ENCODE data around the gene TAL1.

The TAL1 gene

DNA sequence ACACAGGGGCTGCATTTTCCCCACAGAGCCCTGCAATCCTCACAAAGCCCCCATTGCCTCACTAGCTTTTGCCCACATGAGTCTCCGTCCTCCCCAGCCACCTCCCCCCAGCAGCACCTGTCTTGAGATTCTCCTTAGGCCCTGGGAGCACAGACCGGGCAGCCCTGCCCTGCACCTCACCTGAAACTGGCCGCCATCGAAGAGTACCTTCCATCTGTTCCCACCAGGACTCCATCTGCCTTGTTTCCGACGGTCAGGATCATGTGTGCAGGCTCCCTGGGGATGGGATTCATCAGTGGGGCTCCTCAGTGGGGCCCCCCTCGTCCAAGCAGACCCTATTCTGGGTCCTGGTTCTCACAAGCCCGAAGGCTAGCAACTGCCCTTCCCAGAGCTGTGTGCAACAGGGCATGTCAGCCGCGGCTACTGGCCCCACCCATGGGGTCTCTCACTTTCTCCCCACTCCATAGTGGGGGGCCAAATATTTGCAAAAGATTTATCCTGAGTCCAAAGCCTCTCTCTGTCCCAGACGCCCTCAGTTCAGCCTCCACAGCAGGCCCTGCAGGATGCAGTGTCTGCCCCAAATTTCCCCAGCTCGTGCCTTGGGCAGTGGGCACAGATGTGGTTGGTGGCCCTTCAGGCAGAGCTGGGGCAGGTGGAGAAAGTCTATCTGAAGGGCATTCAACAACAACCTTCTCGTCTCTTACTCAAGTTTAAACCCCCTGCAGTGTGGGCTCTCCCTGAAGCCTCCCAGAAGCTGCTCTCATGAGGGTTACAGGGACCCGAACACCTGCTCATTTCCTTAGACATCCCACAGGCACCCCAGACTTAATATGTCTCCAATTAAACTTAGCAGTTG is 47.0 kb downstream of the TAL1 start:
- DNase-seq (ENCODE audit: low spot score), result no peak
- POLR2A ChIA-PET (ENCODE audit: low non-redundant PET), result no interaction called here
- H3K27ac ChIP-seq, result no peak overlapping the region
- TF ChIP-seq, protein P1, sequence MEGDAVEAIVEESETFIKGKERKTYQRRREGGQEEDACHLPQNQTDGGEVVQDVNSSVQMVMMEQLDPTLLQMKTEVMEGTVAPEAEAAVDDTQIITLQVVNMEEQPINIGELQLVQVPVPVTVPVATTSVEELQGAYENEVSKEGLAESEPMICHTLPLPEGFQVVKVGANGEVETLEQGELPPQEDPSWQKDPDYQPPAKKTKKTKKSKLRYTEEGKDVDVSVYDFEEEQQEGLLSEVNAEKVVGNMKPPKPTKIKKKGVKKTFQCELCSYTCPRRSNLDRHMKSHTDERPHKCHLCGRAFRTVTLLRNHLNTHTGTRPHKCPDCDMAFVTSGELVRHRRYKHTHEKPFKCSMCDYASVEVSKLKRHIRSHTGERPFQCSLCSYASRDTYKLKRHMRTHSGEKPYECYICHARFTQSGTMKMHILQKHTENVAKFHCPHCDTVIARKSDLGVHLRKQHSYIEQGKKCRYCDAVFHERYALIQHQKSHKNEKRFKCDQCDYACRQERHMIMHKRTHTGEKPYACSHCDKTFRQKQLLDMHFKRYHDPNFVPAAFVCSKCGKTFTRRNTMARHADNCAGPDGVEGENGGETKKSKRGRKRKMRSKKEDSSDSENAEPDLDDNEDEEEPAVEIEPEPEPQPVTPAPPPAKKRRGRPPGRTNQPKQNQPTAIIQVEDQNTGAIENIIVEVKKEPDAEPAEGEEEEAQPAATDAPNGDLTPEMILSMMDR (conservative IDR thresholded peaks at IDR 0.05; ENCODE audit: low read depth), result no peak
- CTCF ChIA-PET, result interaction anchor here (0.7 to 1.7 kb wide), 2 partner anchors 8 to 9 kb away, joined by 5 to 7 read pairs; no protein-coding TSS in a partner anchor

DNA sequence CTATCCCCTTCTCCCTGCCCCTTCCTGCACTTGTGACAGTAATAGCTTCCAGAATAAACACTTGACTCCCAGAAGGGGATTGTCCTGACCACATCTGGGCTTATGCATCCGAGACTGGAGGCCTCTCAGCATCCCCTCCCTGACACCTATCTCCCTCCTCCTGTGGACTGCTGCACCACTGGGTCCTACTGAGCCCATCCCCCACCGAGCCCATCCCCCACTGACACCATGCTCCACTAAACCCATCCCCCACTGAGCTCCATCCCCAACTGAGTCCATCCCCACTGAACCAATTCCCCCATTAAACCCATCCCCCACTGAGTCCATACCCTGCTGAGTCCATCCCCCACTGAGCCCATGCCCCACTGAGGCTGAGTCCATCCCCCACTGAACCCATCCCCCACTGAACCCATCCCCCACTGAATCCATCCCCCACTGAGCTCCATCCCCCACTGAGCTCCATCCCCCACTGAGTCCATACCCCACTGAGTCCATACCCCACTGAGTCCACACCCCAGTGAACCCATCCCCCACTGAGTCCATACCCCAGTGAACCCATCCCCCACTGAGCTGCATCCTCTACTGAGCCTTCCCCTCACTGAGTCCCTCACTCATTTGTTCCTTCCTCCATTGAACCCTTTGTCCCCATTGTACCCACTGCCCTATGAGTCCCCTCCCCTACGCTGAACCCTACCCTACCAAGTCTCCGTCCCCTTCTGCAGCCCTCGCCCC is 47.8 kb downstream of the TAL1 start:
- TF ChIP-seq, protein P1 (conservative IDR thresholded peaks at IDR 0.05; ENCODE audit: low read depth), result no peak
- H3K27ac ChIP-seq, result no peak overlapping the region
- ChIA-PET POLR2A (ENCODE audit: low non-redundant PET) (no interaction called here), CTCF (interaction anchor here (0.7 to 1.7 kb wide), 3 partner anchors 9 kb away, joined by 3 to 7 read pairs (median 5); no protein-coding TSS in a partner anchor)
- DNase-seq (ENCODE audit: low spot score), result no peak

DNA sequence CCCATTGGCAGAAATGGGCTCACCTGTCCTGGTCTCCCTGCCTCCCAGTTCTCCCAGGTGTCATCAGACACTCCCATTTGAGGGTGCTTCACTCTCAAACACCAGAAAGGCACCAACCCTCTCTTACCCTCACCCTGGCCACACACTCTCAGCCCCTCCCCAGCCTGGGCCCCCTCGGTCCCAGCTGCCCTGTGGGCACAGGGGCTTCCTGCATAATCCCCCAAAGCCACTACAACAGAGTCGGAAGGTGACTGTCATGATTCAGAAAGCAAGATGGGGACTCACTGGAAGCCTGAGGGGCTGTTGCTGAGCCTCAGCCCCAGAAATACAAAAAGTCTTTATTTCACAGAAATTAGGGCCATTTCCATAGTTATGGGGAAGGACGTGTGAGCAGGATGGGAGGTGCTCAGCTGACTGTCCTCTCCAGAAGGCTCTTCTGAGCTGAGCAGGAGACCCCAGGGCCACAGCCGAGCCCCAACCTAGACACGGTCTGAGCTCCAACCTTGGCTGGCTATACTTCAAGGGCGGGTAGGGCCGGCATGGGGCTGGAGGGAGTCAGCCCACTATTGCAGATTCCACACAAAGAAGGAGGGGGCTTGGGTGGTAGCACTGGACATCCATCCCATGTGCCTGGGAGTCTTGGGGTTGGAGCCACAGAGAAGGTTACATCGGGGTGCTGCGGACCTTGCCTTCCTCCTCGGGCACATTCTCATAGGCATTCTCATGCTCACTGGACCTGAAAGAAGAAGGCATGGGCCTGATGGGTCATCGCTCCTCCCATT is 48.5 kb downstream of the TAL1 start:
- DNase-seq (ENCODE audit: low spot score), result no peak
- ChIA-PET CTCF (interaction anchor here (1.2 to 1.7 kb wide), 2 partner anchors 8 to 9 kb away, joined by 3 to 5 read pairs; no protein-coding TSS in a partner anchor), POLR2A (ENCODE audit: low non-redundant PET) (no interaction called here)
- no peak overlapping the region; the same call in 1 of the 2 replicates for H3K27ac ChIP-seq
- TF ChIP-seq, protein P1 (conservative IDR thresholded peaks at IDR 0.05; ENCODE audit: low read depth), result no peak

DNA sequence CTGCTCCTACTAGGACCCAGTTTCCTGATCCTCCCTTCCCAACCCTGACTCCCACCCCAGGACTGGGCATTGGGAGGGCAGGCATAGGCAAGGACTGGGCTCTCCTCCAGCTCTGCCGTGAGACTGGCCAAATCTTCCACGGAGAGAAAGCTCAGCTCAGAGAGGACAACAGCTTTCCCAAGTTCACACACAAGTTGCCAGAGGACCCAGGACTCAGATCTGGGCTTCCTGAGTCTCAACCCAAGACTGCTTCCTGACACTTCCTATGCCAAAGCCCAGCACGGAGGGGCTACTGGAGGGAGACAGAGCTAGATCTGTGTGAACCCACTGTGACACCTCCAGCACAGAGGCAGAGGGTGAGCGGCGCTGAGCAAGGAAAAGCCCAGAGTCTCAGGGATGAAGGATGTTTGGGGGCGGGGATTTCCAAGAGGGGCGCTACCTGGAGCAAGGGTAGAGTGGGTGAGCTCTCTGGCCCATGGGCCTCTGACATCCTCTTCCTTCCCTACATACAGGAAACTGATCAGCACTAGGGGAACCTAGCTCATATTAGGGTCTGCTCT is 49.3 kb downstream of the TAL1 start:
- POLR2A ChIA-PET (ENCODE audit: low non-redundant PET), result no interaction called here
- TF ChIP-seq, protein P1 (conservative IDR thresholded peaks at IDR 0.05; ENCODE audit: low read depth), result no peak
- CTCF ChIA-PET, result interaction anchor here (1.1 to 1.2 kb wide), 2 partner anchors 8 to 10 kb away, joined by 3 to 4 read pairs; no protein-coding TSS in a partner anchor
- no peak for DNase-seq (ENCODE audit: low spot score)
- peak overlapping the region; percentile 49 for H3K27ac ChIP-seq

DNA sequence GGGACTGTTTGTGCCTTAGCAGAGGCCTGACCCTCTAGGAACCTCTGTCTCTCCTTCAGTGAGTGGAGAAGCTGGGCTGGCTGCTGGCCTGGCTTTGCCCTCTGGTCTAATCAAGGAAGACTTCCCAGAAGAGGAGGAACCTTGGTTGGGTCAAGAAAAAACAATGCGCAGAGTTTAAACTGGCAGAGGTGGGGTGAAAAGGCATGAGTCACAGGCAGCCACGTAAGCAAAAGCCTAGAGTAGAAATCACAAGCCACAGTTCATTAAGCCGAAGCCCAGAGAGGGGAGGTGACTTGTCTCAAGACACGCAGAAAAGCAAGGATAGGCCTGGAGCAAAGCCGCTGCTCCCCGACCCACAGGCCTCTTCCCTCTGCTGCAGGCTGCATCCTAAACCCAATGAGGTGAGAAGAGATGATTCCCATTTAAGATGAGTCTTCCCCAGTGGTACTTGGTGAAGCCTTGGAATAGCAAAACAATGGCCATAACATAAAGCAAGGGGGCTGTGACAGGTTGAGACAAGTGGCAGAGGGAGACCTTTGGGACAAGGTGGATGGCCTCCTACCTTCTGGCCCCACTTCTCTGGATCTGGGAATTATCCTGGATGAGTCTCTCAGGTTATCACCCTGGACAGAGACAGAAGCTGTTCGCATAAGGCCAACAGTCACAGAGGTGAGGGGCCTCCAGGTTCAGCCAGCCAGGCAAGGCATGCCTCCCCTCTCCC is 49.9 kb downstream of the TAL1 start:
- TF ChIP-seq, protein P1 (conservative IDR thresholded peaks at IDR 0.05; ENCODE audit: low read depth), result no peak
- POLR2A ChIA-PET (ENCODE audit: low non-redundant PET), result no interaction called here
- peak; percentile 49 for DNase-seq (ENCODE audit: low spot score)
- CTCF ChIA-PET, result interaction anchor here (1.1 kb wide), 1 partner anchor 9 kb away, joined by 4 read pairs; no protein-coding TSS in a partner anchor
- H3K27ac ChIP-seq, result peak overlapping the region; percentile 49

Data from RWPE1 (cell line).